Hepatocyte (in vitro differentiated cells): ENCODE measurements around the gene SH3TC1.

Experiments
- CTCF ChIP-seq: fragments of 200-600 bp; sonication (generic); IDR thresholded peaks from 2 replicates; pipeline ENCODE4 v1.5.1; 2016; ENCODE audit warnings: antibody characterized with exemption, mild to moderate bottlenecking; ENCODE audit not compliant: poor library complexity
- EZH2 ChIP-seq: fragments of 200-600 bp; sonication (generic); IDR thresholded peaks from 2 replicates; pipeline ENCODE4 v1.6.1; 2016; ENCODE audit warnings: antibody characterized with exemption, mild to moderate bottlenecking, borderline replicate concordance
- EZH2phosphoT487 ChIP-seq: fragments of 200-600 bp; sonication (generic); IDR thresholded peaks from one replicate; pipeline ENCODE4 v1.6.1; 2018; ENCODE audit warnings: antibody characterized with exemption, mild to moderate bottlenecking, low read depth, moderate library complexity; ENCODE audit not compliant: unreplicated experiment, severe bottlenecking

- TF ChIP-seq CTCF (no peak), EZH2 (no peak), EZH2phosphoT487 (no peak)
Observed at GRCh38 chr4:8250227-8250626, 51.1 kb downstream of the SH3TC1 start.
